ENCODE measurements around the gene ABCG1. TPM values are rescaled to one million over a fixed set of nuclear protein-coding genes. Genes with fewer than 3 reads are reported as not detected.
A peak's percentile ranks its signal among the peaks of the same experiment; 100 is the strongest.

The ABCG1 gene
- total RNA-seq, 1 donor from 2014 or later, result 39.5 TPM

DNA sequence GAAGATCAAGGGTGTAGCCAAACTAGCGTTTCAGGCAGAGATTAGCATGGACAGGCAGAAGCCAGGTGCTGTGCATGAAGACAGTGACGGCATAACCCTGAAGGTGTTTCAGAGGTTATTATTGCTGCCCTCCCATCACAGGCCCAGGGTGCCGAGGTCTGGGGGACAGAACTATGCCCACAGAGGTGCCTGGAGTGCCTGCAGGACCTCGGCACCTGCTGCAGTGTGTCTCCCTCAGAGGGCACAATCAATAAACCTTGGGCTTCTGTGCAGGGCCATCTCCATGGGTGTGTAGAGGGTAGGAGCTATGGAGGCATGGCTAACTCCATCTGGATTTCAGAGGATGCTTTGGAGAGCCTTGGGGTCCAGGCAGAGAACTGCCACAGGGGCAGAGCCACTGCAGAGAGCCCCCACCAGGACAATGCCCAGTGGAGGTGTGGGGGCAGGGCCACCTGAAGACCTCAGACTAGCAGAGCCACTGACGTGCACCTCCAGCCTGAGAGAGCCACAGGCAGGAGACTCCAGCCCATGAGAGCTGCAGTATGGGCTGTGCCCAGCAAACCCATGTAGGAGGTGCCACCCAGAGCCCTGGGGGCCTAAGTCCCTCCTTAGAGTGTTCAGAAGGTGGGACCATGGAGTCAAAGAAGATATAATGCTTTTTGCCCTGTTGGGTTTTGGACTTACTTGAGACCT lies 5.7 kb upstream of the ABCG1 start:
- intact Hi-C loops (cut with DNase I), result no loop called here

DNA sequence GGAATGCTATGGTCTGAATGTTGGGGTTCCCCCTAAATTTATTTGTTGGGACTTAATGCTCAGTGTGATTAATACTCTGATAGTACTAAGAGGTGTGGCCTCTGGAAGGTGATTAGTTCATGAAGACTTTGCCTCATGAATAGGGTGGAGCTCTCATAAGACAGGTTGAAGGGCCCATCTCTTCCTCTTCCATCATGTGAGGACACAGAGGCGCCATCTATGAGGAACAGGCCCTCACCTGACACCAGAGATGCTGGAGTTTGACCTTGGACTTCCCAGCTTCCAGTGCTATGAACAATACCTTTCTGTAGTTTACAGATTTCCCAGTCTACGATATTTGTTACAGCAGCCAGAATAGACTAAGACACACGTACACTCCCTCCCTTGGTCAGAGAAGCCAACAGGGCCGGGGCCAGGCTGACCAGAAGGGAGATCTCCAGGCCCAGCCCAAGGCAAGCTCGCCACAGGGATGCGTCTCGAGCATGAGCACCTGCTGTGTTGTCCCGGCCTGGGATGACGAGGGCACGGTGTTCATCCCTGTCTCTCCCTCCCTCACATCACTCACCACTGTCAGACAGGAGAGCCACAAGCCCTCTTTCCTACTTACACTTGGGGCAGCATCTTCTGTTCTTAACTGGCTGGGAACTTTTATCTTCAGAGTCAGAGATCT lies 4.7 kb upstream of the ABCG1 start:
- peak in 1 of 2 donors; percentile 60 for DNase-seq (ENCODE audit: low spot score in 2 of 2)
- H3K27ac ChIP-seq, result no peak overlapping the region
- peaks cover 1 to 4% of the 10 kb centered on the region in 2 donors for H3K4me1 ChIP-seq
- no peaks in the 10 kb centered on the region for H3K9me3 ChIP-seq
- no peaks in the 10 kb centered on the region for H3K27me3 ChIP-seq
- no peaks in the 10 kb centered on the region for H3K36me3 ChIP-seq
- intact Hi-C loops (cut with DNase I), result no loop called here
- TF ChIP-seq, protein P1, sequence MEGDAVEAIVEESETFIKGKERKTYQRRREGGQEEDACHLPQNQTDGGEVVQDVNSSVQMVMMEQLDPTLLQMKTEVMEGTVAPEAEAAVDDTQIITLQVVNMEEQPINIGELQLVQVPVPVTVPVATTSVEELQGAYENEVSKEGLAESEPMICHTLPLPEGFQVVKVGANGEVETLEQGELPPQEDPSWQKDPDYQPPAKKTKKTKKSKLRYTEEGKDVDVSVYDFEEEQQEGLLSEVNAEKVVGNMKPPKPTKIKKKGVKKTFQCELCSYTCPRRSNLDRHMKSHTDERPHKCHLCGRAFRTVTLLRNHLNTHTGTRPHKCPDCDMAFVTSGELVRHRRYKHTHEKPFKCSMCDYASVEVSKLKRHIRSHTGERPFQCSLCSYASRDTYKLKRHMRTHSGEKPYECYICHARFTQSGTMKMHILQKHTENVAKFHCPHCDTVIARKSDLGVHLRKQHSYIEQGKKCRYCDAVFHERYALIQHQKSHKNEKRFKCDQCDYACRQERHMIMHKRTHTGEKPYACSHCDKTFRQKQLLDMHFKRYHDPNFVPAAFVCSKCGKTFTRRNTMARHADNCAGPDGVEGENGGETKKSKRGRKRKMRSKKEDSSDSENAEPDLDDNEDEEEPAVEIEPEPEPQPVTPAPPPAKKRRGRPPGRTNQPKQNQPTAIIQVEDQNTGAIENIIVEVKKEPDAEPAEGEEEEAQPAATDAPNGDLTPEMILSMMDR (IDR thresholded peaks at IDR 0.05), result no peak
- H3K4me3 ChIP-seq, result no peak overlapping the region

More for the DNA sequence above, 5.7 kb upstream of the ABCG1 start:
- DNase-seq (ENCODE audit: low spot score in 2 of 2), result peak in 1 of 2 donors; percentile 34
- Histone ChIP-seq H3K27me3 (no peaks in the 10 kb centered on the region), H3K4me1 (no peaks in the 10 kb centered on the region), H3K4me3 (no peak overlapping the region), H3K36me3 (no peaks in the 10 kb centered on the region), H3K27ac (no peak overlapping the region), H3K9me3 (no peaks in the 10 kb centered on the region)
- TF ChIP-seq, protein P1 (IDR thresholded peaks at IDR 0.05), result no peak

DNA sequence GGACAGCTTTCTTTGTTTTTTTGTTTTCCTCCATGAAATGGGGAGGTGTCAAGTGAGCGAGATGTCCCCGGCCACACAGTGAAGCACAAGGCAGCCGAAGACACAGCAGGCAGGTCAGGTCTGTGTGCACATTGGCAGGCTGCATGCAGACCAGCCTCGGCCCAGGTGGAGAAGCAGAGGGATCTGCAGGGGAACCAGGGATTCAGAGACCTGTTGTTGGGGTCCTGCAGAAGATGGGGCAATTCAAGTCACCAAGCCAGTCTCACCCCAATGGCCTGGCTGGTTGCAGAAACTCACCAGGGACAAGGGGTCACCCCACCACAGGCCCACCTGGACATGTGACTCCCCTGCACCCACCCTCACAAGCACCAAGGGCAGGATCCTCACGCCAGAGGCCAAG lies 4.0 kb upstream of the ABCG1 start:
- TF ChIP-seq, protein P1 (IDR thresholded peaks at IDR 0.05), result no peak
- H3K9me3 ChIP-seq, result no peaks in the 10 kb centered on the region
- H3K36me3 ChIP-seq, result no peaks in the 10 kb centered on the region
- no peak overlapping the region for H3K27ac ChIP-seq
- H3K27me3 ChIP-seq, result no peaks in the 10 kb centered on the region
- H3K4me1 ChIP-seq, result peaks cover 6 to 11% of the 10 kb centered on the region in 2 donors
- peak in 1 of 2 donors; percentile 58 for DNase-seq (ENCODE audit: low spot score in 2 of 2)
- no peak overlapping the region for H3K4me3 ChIP-seq
- intact Hi-C loops (cut with DNase I), result no loop called here

DNA sequence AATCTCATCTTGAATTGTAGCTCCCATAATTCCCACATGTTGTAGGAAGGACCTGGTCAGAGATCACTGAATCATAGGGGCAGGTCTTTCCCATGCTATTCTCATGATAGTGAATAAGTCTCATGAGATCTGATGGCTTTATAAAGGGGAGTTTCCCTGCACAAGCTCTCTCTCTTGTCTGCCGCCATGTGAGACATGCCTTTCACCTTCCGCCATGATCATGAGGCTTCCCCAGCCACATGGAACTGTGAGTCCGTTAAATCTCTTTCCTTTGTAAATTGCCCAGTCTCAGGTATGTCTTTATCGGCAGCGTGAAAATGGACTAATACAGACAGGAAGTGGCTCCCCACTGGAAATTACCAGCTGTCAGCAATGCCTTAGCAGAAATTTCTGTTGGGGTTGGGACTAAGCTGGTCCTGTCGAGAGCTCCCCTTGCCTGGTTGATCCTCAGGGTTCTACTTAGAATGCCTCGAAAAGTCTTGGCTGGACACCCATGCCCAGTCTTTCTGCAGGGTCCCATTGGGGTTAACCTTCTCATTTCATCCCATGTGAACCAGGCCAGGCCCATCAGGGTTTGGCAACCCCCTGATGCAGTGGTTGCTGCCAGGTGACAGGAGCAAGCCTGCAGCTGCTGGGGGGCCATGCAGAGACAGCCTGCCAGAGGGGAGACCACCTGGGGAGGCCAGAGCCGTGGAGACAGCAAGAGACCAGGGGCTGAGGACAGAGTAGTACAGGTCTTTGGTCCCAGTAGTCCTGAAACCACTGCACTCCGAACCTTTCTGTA lies 2.8 kb upstream of the ABCG1 start:
- H3K4me1 ChIP-seq, result peaks cover 6 to 18% of the 10 kb centered on the region in 2 donors
- TF ChIP-seq, protein P1 (IDR thresholded peaks at IDR 0.05), result no peak
- peak in 1 of 2 donors; percentile 33 for DNase-seq (ENCODE audit: low spot score in 2 of 2)
- no peak overlapping the region for H3K27ac ChIP-seq
- H3K9me3 ChIP-seq, result no peaks in the 10 kb centered on the region
- H3K27me3 ChIP-seq, result no peaks in the 10 kb centered on the region
- intact Hi-C loops (cut with DNase I), result no loop called here
- H3K4me3 ChIP-seq, result no peak overlapping the region
- H3K36me3 ChIP-seq, result no peaks in the 10 kb centered on the region

DNA sequence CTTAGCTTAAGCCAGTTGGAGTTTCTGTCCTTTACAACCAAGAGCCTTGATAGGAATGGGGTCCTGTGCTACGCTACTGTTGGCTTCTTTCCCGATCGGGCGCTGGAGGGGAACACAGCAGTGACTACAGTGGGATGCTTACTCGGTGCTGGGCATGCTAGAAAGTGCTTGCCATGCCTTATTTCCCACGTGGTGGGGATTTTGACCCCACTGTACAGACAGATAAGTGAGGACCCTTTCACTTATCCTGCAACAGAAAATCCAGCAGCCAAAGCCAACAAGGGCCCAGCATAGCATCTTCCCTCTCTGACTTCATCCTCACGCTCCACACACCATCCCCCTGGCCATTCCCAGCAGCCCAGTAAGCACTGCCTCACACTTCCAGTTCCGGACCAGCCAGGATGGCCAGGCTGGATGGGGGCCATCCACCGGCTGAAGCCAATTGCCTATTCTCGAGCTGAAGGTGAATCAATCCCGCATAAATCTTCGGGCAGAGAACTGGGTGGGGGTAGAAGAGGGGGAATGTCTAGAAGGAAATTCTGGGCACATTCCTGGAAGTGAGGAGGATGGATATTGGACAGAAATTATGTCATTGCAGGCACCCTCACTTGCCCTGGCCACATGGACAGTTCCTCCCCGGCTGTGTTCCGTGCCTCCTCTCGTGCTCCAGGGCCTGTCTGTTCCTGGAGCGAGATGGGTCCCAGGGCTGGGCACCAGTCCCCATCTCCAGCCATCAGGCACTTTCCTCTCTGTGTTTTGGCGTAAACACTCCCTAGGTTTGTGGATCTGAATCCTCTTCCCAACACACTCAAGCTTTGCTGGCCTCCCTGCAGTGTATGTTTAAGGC lies 2.0 kb upstream of the ABCG1 start:
- no peak overlapping the region for H3K4me3 ChIP-seq
- H3K4me1 ChIP-seq, result peaks cover 6 to 25% of the 10 kb centered on the region in 2 donors
- H3K27me3 ChIP-seq, result no peaks in the 10 kb centered on the region
- peak in 1 of 2 donors; percentile 52 for DNase-seq (ENCODE audit: low spot score in 2 of 2)
- intact Hi-C loops (cut with DNase I), result no loop called here
- TF ChIP-seq, protein P1 (IDR thresholded peaks at IDR 0.05), result no peak
- no peaks in the 10 kb centered on the region for H3K36me3 ChIP-seq
- no peaks in the 10 kb centered on the region for H3K9me3 ChIP-seq
- H3K27ac ChIP-seq, result no peak overlapping the region
